Stimulated activated naive CD8-positive, alpha-beta T cell treated with anti-CD3 and anti-CD28 coated beads, Interleukin-15, Interleukin-2, amounts not matched to agents 100 ng/mL and 50 ng/mL, for 24 hours (primary cell): ENCODE data around the gene CCSER2.

Experiments
- H3K27ac Mint-ChIP-seq: one replicate; pipeline ENCODE4 v1.8.0; 2021; ENCODE audit warnings: mild to moderate bottlenecking, mixed read lengths
- H3K27me3 Mint-ChIP-seq: one replicate; pipeline ENCODE4 v1.8.0; 2021; ENCODE audit warnings: mixed read lengths
- H3K36me3 Mint-ChIP-seq: one replicate; pipeline ENCODE4 v1.8.0; 2021; ENCODE audit warnings: low read depth, mixed read lengths
- H3K4me1 Mint-ChIP-seq: one replicate; pipeline ENCODE4 v1.8.0; 2021; ENCODE audit warnings: low read depth, mixed read lengths
- H3K4me3 Mint-ChIP-seq: one replicate; pipeline ENCODE4 v1.8.0; 2021; ENCODE audit warnings: mild to moderate bottlenecking, mixed read lengths
- H3K9me3 Mint-ChIP-seq: one replicate; pipeline ENCODE4 v1.8.0; 2021; ENCODE audit warnings: mixed read lengths

The CCSER2 gene

GRCh38 chr10:84552478-84552877, 224.1 kb downstream of the CCSER2 start:
- H3K4me1 Mint-ChIP-seq, result no peaks in the 10 kb centered on the region
- H3K9me3 Mint-ChIP-seq, result no peaks in the 10 kb centered on the region
- no peak overlapping the region for H3K27ac Mint-ChIP-seq
- no peak overlapping the region for H3K4me3 Mint-ChIP-seq
- H3K36me3 Mint-ChIP-seq, result no peaks in the 10 kb centered on the region
- peaks cover 11% of the 10 kb centered on the region for H3K27me3 Mint-ChIP-seq

DNA sequence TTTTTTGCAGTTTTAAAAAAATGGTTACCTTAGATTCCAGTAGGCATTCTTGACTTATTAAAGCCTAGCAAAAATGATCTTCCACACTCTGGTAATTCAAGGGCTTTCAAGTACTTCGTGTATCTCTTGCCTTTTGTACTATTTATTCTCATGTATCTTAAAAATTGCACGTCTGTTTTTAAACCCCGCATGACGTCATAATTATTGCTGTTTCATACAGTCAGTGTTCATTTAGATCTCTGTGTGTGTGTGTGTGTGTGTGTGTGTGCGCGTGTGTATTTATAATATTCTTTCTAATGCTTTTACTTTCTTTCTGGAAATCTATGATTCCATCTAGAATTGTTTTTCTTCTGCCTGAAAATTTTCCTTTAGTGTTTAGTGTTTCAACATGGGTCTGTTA, 234.2 kb downstream of the CCSER2 start:
- H3K9me3 Mint-ChIP-seq, result no peaks in the 10 kb centered on the region
- no peaks in the 10 kb centered on the region for H3K4me1 Mint-ChIP-seq
- H3K4me3 Mint-ChIP-seq, result no peak overlapping the region
- no peak overlapping the region for H3K27ac Mint-ChIP-seq
- H3K36me3 Mint-ChIP-seq, result no peaks in the 10 kb centered on the region
- H3K27me3 Mint-ChIP-seq, result peaks cover 18% of the 10 kb centered on the region

DNA sequence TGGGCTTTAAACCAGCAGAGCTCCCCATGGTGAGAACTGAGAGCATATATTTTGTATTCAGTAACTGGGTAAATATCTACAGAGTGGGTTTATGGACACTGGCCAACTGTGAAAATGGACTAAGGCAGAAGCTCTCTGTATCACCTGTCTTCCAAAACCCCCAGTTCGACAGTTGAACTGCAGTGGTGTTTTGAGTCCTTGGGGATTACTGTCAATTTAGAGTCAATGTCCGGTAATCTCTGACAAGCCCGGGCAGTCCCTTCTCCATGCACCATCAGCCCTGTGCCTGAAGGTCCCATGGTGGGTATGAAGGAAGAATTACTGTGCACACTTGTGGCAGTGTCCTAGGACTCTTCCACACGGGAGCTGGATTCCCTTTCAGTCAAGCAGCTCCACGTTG, 235.0 kb downstream of the CCSER2 start:
- H3K36me3 Mint-ChIP-seq, result no peaks in the 10 kb centered on the region

GRCh38 chr10:84563868-84564267, 235.5 kb downstream of the CCSER2 start:
- no peaks in the 10 kb centered on the region for H3K4me1 Mint-ChIP-seq
- H3K4me3 Mint-ChIP-seq, result no peak overlapping the region
- H3K9me3 Mint-ChIP-seq, result no peaks in the 10 kb centered on the region
- H3K36me3 Mint-ChIP-seq, result no peaks in the 10 kb centered on the region
- H3K27me3 Mint-ChIP-seq, result peaks cover 27% of the 10 kb centered on the region
- H3K27ac Mint-ChIP-seq, result no peak overlapping the region

More for the DNA sequence above, 235.0 kb downstream of the CCSER2 start:
- Mint-ChIP-seq H3K4me3 (no peak overlapping the region), H3K4me1 (no peaks in the 10 kb centered on the region), H3K27me3 (peaks cover 23% of the 10 kb centered on the region), H3K9me3 (no peaks in the 10 kb centered on the region), H3K27ac (no peak overlapping the region)

DNA sequence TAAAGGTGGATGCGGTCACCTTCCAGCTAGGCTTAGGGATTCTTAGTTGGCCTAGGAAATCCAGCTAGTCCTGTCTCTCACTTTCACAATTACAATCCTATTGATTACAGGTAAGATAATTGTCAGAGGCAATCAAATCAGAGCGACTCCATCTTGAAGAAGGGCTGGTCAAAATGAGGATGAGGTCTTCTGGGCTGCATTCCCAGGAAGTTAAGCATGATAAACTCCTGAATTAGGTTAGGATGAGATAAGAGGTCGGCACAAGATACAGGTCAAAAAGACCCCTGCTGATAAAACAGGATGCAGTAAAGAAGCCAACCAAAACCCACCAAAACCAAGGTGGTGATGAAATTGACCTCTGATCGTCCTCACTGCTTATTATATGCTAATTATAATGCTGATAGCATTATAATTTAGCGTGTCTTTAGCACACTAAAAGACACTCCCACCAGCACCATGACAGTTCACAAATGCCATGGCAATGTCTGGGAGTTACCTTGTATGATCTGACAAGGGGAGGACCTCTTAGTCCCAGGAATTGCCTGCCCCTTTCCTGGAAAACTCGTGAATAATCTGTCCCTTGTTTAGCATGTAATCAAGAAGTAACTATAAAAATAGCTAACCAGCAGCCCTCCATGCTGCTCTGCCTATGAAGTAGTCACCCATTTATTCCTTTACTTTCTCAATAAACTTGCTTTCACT, 237.6 kb downstream of the CCSER2 start:
- Mint-ChIP-seq H3K27ac (no peak overlapping the region), H3K27me3 (peaks cover 42% of the 10 kb centered on the region), H3K36me3 (no peaks in the 10 kb centered on the region), H3K4me1 (no peaks in the 10 kb centered on the region), H3K9me3 (peaks cover 3% of the 10 kb centered on the region), H3K4me3 (no peak overlapping the region)

GRCh38 chr10:84567133-84567532, 238.7 kb downstream of the CCSER2 start:
- no peaks in the 10 kb centered on the region for H3K4me1 Mint-ChIP-seq
- H3K27ac Mint-ChIP-seq, result no peak overlapping the region
- H3K36me3 Mint-ChIP-seq, result no peaks in the 10 kb centered on the region
- peaks cover 3% of the 10 kb centered on the region for H3K9me3 Mint-ChIP-seq
- peaks cover 42% of the 10 kb centered on the region for H3K27me3 Mint-ChIP-seq
- no peak overlapping the region for H3K4me3 Mint-ChIP-seq
